Stimulated activated CD8-positive, alpha-beta memory T cell treated with anti-CD3 and anti-CD28 coated beads, Interleukin-12 subunit alpha, Interleukin-12 subunit beta, amount 100 ng/mL, for 24 hours (primary cell): ENCODE measurements around the gene SCMH1.
A peak's percentile ranks its signal among the peaks of the same experiment; 100 is the strongest.

Experiments
- DNase-seq: peaks from one replicate; pipeline ENCODE4 v3.0.0-alpha.2; 2020; ENCODE audit errors: extremely low read depth

Gene SCMH1

GRCh38 chr1:41003640-41004220 is 238.4 kb downstream of the SCMH1 start:
- peak; percentile 64 for DNase-seq

- no peak for DNase-seq
Measured at GRCh38 chr1:41003127-41003639, 238.9 kb downstream of the SCMH1 start.

- DNase-seq: no peak
Measured at GRCh38 chr1:40998668-40999067, 243.4 kb downstream of the SCMH1 start.

GRCh38 chr1:40997096-40997495 is 245.0 kb downstream of the SCMH1 start:
- no peak for DNase-seq

GRCh38 chr1:40989066-40989465 is 253.0 kb downstream of the SCMH1 start:
- no peak for DNase-seq

GRCh38 chr1:40988280-40988679 is 253.8 kb downstream of the SCMH1 start:
- DNase-seq: no peak

- no peak for DNase-seq
Measured at GRCh38 chr1:40987439-40988276, 254.4 kb downstream of the SCMH1 start.

- DNase-seq: no peak
Measured at GRCh38 chr1:40986956-40987355, 255.2 kb downstream of the SCMH1 start.

GRCh38 chr1:40986328-40986783 is 255.8 kb downstream of the SCMH1 start:
- no peak for DNase-seq

GRCh38 chr1:40985875-40986274 is 256.2 kb downstream of the SCMH1 start:
- DNase-seq: no peak

- no peak for DNase-seq
Measured at GRCh38 chr1:40985161-40985560, 256.9 kb downstream of the SCMH1 start.

GRCh38 chr1:40984531-40984930 is 257.6 kb downstream of the SCMH1 start:
- no peak for DNase-seq

GRCh38 chr1:40984066-40984465 is 258.0 kb downstream of the SCMH1 start:
- DNase-seq: no peak

- no peak for DNase-seq
Measured at GRCh38 chr1:40983286-40983685, 258.8 kb downstream of the SCMH1 start.

- DNase-seq: no peak
Measured at GRCh38 chr1:40982721-40983120, 259.4 kb downstream of the SCMH1 start.

GRCh38 chr1:40981691-40982448 is 260.2 kb downstream of the SCMH1 start:
- no peak for DNase-seq

- no peak for DNase-seq
Measured at GRCh38 chr1:40980453-40981121, 261.5 kb downstream of the SCMH1 start.

- no peak for DNase-seq
Measured at GRCh38 chr1:40980068-40980452, 262.0 kb downstream of the SCMH1 start.

GRCh38 chr1:40979241-40980067 is 262.7 kb downstream of the SCMH1 start, which contains the start of gene CTPS1:
TSS of gene CTPS1 (plus strand) at chr1:40979696. CDS start at chr1:40983291, 3,595 bp downstream.
- peak; percentile 86 for DNase-seq

GRCh38 chr1:40978886-40979240 is 263.2 kb downstream of the SCMH1 start:
- no peak for DNase-seq

GRCh38 chr1:40977716-40978115 is 264.4 kb downstream of the SCMH1 start:
- no peak for DNase-seq
